ENCODE results near the gene RBM33.

GRCh38 chr7:155665079-155665956 is 20.9 kb downstream of the RBM33 start:
- TF ChIP-seq SUZ12 (IDR thresholded peaks at IDR 0.05) (no peak), FOXA1 (IDR thresholded peaks at IDR 0.05) (no peak), ZNF384 (IDR thresholded peaks at IDR 0.05) (no peak), FOXK2 (IDR thresholded peaks at IDR 0.05) (no peak), TARDBP (IDR thresholded peaks at IDR 0.05) (no peak), FOXM1 (IDR thresholded peaks at IDR 0.05; ENCODE audit: borderline replicate concordance) (no peak), SP1 (IDR thresholded peaks at IDR 0.05) (no peak), HDGF (IDR thresholded peaks at IDR 0.05; ENCODE audit: borderline replicate concordance) (no peak), NFRKB (IDR thresholded peaks at IDR 0.05) (no peak)
